ENCODE data around the gene PCDHAC2.
A peak's percentile ranks its signal among the peaks of the same experiment; 100 is the strongest.

The PCDHAC2 gene, protein sequence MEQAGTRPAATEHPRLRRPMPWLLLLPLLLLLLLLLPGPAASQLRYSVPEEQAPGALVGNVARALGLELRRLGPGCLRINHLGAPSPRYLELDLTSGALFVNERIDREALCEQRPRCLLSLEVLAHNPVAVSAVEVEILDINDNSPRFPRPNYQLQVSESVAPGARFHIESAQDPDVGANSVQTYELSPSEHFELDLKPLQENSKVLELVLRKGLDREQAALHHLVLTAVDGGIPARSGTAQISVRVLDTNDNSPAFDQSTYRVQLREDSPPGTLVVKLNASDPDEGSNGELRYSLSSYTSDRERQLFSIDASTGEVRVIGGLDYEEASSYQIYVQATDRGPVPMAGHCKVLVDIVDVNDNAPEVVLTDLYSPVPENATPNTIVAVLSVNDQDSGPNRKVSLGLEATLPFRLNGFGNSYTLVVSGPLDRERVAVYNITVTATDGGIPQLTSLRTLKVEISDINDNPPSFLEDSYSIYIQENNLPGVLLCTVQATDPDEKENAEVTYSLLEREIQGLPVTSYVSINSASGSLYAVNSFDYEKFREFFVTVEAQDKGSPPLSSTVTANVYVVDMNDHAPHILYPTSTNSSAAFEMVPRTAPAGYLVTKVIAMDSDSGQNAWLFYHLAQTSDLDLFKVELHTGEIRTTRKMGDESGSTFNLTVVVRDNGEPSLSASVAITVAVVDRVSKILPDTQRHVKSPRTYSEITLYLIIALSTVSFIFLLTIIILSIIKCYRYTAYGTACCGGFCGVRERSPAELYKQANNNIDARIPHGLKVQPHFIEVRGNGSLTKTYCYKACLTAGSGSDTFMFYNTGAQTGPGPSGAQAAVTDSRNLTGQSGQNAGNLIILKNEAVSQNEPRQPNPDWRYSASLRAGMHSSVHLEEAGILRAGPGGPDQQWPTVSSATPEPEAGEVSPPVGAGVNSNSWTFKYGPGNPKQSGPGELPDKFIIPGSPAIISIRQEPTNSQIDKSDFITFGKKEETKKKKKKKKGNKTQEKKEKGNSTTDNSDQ

GRCh38 chr5:140966293-140967225 lies at the start of gene PCDHAC2:
Gene PCDHAC2 (plus strand): TSS chr5:140966476. CDS start chr5:140966767, 291 bp downstream.
- peak; percentile 66 to 76 for DNase-seq

DNA sequence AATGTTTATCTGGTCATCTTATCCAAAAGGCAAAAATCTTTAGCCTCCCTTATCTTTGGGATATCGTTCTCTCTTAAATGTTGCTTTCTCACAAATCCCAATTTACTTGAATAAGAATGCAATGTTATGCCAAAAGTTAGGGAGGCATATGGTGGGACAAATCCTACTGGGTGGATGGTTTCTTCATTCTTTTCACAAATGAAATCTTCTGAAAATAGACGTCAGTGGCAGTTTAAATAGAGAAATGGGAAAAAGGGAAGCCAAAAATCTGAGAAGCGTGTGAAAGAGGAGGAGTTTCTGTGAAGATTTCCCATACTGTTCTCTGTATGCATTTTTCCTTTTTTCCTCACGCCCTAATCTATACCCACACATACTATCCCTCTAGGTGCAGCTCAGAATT lies 42.7 kb upstream of the PCDHAC2 start:
- DNase-seq: no peak

DNA sequence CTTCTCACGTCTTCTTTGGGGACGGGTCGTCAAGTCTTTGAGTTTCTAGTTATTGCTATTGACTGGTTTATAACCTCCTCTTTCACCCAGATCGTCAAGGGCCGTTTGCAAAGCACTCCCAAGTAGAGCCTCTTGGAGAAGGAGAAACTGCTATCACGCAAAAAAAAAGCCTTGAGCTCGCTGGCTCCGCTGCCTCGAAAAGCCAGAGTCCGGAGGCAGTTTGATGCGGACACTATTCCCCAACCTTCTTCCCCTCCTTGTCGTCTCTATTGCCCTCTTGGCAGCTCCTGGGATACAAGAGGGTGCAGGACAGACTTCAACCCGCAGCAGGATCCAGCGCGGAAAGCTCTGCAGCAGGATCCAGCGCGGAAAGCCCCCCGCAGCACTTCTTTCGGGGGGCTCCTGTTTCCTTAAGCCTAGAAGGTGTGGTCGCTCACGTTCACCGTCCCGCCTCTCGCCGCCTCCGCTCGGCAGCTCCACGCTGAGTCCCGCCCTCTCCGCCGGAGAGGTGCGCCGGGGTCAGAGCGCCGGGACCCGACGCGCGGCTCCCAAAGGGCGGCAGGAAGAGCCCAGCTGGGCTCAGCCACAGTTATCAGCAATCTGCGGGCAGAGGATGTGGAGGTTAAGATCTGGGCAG lies 40.4 kb upstream of the PCDHAC2 start, which contains the start of gene PCDHAC1:
TSS of gene PCDHAC1 (plus strand) at position 494 of the 637 bp plus-strand sequence. CDS start 594 bp downstream, outside the sequence.
- DNase-seq: peak; percentile 71 to 77

GRCh38 chr5:140926443-140927227 lies 39.6 kb upstream of the PCDHAC2 start:
- DNase-seq: peak; percentile 87

- DNase-seq: no peak
These were observed 39.1 kb upstream of the PCDHAC2 start for GRCh38 chr5:140927228-140927573.

DNA sequence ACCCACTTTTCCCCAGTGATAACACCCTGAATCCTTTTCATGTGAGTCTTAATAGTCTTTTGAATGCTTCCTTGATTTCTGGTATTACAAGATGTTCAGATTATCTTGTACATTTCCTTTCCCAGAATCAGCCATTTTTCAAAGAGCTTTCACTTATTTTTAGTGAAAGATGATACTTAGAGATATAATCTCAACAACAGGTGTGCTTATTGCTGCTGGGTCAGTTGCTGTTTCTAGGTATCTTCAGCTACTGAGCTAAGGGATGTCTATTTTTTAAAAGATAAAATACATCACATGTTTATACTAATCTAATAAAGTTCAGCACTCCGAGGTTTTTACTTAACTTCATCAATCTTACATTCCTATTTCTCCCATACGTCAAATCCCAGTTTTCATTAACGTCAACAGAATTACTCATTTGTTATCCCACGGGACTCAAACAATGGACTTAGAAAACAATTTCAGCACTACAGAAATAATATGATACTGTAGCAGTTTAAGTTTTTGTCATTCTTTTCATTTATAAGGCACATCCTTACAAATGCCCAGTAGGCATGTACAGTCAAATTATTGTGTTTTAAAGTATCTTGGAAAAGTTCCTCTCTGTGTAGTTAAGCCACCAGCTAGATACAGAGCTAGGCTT lies 31.2 kb upstream of the PCDHAC2 start:
- DNase-seq: no peak

DNA sequence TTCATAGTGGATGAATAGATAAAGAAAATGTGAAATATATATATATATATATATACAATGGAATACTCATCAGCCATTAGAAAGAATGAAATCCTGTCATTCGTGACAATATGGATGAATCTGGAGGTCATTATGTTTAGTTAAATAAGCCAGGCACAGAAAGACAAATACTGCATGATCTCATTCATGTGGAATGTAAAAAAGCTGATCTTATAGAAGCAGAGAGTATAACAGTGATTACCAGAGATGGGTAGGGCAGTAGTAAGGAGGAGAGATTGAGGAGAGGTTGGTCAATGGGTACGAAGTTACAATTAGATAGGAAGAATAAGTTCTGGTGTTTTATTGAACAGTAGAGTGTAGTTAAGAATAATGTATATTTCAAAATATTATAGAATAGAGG lies 19.7 kb upstream of the PCDHAC2 start:
- DNase-seq: no peak

DNA sequence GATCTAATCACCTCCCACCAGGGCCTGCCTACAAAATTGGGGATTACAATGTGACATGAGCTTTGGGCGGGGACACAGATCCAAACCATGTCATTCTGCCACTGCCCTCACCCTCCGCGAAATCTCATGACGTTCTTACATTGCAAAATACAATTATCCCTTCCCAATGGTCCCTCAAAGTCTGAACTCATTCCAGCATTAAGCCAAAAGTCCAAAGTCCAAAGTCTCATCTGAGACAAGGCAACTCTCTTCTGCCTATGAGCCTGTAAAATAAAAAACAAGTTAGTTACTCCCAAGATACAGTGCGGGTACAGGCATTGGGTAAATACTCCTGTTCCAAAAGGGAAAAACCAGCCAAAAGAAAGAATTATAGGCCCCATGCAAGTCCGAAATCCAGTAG lies 14.6 kb upstream of the PCDHAC2 start:
- no peak for DNase-seq

DNA sequence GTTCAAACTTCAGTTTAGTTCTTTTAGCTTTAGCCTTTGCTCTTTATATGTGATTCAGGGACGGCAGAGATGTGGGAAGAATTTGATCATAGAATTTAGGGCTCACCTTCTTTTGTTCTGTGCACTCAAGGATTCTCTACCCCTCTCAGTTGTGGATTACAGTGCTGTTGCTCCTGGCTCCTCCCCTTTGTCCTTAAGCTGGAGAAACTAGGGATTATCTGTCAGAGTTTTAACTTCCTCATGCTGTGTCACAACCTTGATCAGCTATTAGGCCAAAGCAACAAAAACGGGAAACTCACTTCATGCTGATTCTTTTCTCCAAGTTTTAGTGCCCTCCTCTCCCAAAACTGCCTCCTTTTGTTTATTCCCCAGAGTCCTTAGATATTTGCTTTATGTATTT lies 13.0 kb upstream of the PCDHAC2 start:
- DNase-seq: no peak

DNA sequence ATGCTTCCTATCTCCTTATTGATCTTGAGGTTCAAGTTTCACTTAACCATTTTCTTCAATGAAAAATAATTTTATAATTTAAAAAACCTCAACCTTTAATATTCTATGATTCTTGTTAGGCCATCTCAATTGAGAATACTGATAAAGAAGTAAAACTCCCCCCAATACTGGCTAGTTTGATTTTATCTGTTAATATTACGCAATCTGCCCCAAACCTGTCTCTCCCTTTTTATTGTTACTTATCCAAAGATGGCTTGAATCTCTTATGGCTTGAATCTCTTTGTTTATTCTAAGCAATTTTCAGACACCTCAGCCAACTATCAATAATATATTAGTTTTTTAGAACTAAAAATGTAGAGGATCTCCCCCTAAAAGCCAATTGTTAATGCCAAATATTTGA lies 4.1 kb upstream of the PCDHAC2 start:
- DNase-seq: no peak

DNA sequence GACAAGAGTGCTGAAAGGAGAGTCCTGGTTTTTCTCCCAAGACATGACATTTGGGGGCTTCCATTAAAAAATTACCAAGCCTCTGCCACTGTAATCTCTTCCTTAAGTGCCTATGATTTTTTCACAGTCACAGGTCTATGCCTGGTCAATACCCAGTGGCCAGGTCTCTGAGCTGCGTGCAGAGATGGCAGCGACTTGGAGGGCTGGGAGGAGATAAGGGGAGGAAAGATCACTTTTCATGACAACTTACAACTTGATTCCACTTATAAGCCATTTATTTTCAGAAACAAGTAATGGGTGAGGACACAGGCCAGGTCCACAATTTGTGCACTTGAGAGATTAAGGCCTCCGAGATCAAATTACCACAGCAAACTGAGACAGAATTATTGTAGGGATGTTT lies 1.9 kb upstream of the PCDHAC2 start:
- no peak for DNase-seq

DNA sequence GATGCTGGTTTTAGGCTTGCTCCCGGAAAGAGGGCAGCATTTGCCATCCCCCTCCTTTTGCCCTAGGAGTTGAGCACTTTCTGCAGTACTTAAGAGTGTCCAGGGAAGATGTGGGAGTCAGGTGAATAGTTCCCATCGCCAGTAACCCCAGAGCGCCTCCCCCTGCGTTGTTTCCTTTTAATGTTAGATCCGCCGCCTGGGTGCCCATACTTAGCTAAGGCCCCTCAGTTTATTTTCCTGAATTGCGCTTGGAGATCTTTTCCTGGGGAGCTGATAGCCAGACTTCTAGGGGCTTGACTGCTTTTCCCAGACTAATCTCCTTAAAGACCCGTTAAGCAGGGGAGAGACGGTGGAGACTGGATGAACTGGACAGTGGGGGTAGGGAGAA lies 377 bp upstream of the PCDHAC2 start:
- peak in 1 of 2 experiments; percentile 15 for DNase-seq

DNA sequence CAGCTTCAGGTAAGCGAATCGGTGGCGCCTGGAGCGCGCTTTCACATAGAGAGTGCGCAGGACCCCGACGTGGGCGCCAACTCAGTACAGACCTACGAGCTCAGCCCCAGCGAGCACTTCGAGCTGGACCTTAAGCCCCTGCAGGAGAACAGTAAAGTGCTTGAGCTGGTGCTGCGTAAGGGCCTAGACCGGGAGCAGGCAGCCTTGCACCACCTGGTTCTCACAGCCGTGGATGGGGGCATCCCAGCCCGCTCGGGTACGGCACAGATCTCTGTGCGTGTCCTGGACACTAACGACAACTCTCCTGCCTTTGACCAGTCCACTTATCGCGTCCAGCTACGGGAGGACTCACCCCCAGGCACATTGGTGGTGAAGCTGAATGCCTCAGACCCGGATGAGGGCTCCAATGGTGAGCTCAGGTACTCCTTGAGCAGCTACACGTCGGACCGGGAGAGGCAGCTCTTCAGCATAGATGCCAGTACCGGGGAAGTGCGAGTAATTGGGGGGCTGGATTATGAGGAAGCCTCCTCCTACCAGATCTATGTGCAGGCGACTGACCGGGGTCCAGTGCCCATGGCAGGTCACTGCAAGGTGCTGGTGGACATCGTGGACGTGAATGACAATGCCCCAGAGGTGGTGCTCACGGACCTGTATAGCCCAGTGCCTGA lies 1.1 kb downstream of the PCDHAC2 start:
- no peak for DNase-seq

GRCh38 chr5:140969880-140970279 lies 3.6 kb downstream of the PCDHAC2 start:
- no peak for DNase-seq

DNA sequence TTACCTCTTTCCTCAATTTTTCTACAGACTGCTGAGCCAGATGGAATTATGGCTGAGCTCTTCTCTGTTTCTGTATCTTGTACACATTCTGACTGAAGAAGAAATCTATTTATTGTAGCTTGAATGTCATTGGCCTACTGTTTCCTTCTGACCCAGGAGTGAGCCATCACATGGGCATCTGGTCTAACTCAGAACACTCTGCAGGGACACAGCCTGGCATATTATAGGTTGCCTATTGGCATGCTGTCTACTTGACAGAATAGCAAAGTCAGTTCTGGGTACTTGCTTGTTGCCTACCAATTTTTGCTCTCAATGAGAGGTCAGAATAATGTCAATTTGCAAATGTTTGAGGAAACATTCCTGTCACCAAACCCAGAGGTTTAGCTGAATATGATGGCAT lies 7.3 kb downstream of the PCDHAC2 start:
- DNase-seq: no peak

- DNase-seq: no peak
These were observed 10.7 kb downstream of the PCDHAC2 start for GRCh38 chr5:140977003-140977402.

GRCh38 chr5:140978260-140978659 lies 12.0 kb downstream of the PCDHAC2 start:
- no peak for DNase-seq

- no peak for DNase-seq
These were observed 12.7 kb downstream of the PCDHAC2 start for GRCh38 chr5:140978983-140979382.

DNA sequence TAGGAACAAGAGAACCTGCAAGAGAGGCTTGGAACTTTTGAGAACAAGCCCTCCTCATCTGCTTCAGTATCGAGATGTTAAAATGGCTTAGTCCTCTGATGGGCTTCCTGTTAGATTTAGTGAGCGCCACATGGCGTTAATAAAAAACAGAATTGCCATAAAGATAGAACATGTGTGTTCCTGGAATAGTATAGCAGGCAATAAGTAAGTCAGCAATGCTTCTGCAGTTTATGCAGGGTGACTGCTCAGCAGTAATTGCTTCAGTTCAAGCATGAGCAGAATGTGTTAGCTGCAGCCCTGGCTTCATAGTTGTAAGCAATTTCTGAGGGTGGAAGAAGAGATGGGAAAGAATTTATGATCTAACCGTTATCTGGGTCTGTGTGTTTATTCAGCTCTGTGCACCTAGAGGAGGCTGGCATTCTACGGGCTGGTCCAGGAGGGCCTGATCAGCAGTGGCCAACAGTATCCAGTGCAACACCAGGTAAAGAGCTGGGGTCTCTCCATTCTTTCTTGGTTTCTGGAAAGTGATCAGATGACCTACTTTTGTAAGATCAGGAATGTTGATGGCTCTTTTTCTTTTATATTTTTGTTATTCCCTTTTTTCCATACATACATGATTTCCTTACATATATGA lies 15.9 kb downstream of the PCDHAC2 start:
- no peak for DNase-seq

GRCh38 chr5:140986117-140986521 lies 19.8 kb downstream of the PCDHAC2 start:
- no peak for DNase-seq
